H1 (cell line): ENCODE measurements around the gene UGT2B11. TPM values are rescaled to one million over a fixed set of nuclear protein-coding genes. Genes with fewer than 3 reads are reported as not detected.

ENCODE experiments used
- CTCF ChIA-PET: fragments of 300-600 bp; sonication (Branson Sonifier 250); formaldehyde crosslinking; loops from one replicate; lab custom pipeline; 2021; ENCODE audit not compliant: partially characterized antibody; lab: Charles Lee
- POLR2A ChIA-PET: fragments of 300-600 bp; sonication (Branson Sonifier 250); formaldehyde crosslinking; loops from one replicate; lab custom pipeline; 2021; ENCODE audit warnings: inconsistent platforms; ENCODE audit not compliant: partially characterized antibody; lab: Charles Lee
- DNase-seq, 2 experiments: peaks; one replicate each; pipeline versions ENCODE4 v3.0.0 to v3.0.0-alpha.2; 2010 to 2022; ENCODE audit warnings: low spot score in 2 of 2, low read depth in 1 of 2, mixed read lengths in 1 of 2
- FAIRE-seq: peaks from 2 replicates; lab custom pipeline; 2011; peaks lifted over from hg19 to GRCh38; lab: Jason Lieb, UNC
- H2AFZ ChIP-seq: 2 replicates; pipeline ENCODE4 v1.8.1; 2012; ENCODE audit warnings: low read length, inconsistent platforms
- H2AK5ac ChIP-seq: 2 replicates; pipeline ENCODE4 v1.6.1; 2013; ENCODE audit warnings: low read depth, low read length
- H2BK120ac ChIP-seq: replicated peaks from 2 replicates; pipeline ENCODE3; 2013; ENCODE audit warnings: low read depth, low read length, inconsistent platforms
- H2BK12ac ChIP-seq: 2 replicates; pipeline ENCODE4 v1.6.1; 2013; ENCODE audit warnings: low read depth, low read length
- H2BK15ac ChIP-seq: 2 replicates; pipeline ENCODE4 v1.6.1; 2013; ENCODE audit warnings: low read length
- H2BK20ac ChIP-seq: 2 replicates; pipeline ENCODE4 v1.6.1; 2013; ENCODE audit warnings: low read length
- H2BK5ac ChIP-seq: 2 replicates; pipeline ENCODE4 v1.6.1; 2013; ENCODE audit warnings: low read depth, low read length
- H3K14ac ChIP-seq: 2 replicates; pipeline ENCODE4 v1.6.1; 2013; ENCODE audit warnings: inconsistent platforms; ENCODE audit not compliant: insufficient read length
- H3K18ac ChIP-seq: 2 replicates; pipeline ENCODE4 v1.6.1; 2013; ENCODE audit warnings: low read length; ENCODE audit errors: extremely low read depth
- H3K23ac ChIP-seq: 2 replicates; pipeline ENCODE4 v1.6.1; 2013; ENCODE audit warnings: inconsistent platforms; ENCODE audit not compliant: insufficient read length
- H3K23me2 ChIP-seq: 2 replicates; pipeline ENCODE4 v1.6.1; 2013; ENCODE audit warnings: low read depth, low read length
- H3K27ac ChIP-seq: 2 replicates; pipeline ENCODE4 v1.6.1; 2011; ENCODE audit warnings: low read depth, low read length, inconsistent platforms
- H3K27me3 ChIP-seq, 4 experiments: replicated peaks in 1 of 4; 1 replicate in 1 of 4; 2 replicates in 3 of 4; pipeline versions ENCODE4 v1.6.1 to v1.8.1; 2011 to 2013; ENCODE audit warnings: low read length in 3 of 4, mild to moderate bottlenecking in 3 of 4, inconsistent platforms in 2 of 4, mixed read lengths in 2 of 4, moderate library complexity in 1 of 4; ENCODE audit not compliant: control insufficient read depth in 3 of 4, insufficient read depth in 3 of 4; ENCODE audit errors: extremely low read depth in 1 of 4
- H3K36me3 ChIP-seq, 4 experiments: 2 replicates each; pipeline versions ENCODE4 v1.6.1 to v1.8.1; 2011 to 2013; ENCODE audit warnings: mild to moderate bottlenecking in 4 of 4, low read length in 3 of 4, moderate library complexity in 2 of 4, control low read depth in 1 of 4, inconsistent platforms in 1 of 4; ENCODE audit not compliant: insufficient read depth in 4 of 4, control insufficient read depth in 2 of 4
- H3K4ac ChIP-seq: replicated peaks from 2 replicates; pipeline ENCODE3; 2013; ENCODE audit warnings: low read length, low read depth, mixed read lengths, inconsistent platforms; ENCODE audit not compliant: insufficient read length
- H3K4me1 ChIP-seq, 4 experiments: replicated peaks in 1 of 4; 1 replicate in 1 of 4; 2 replicates in 3 of 4; pipeline versions ENCODE4 v1.6.1 to v1.8.1; 2011 to 2013; ENCODE audit warnings: low read length in 3 of 4, inconsistent platforms in 2 of 4, mixed read lengths in 1 of 4; ENCODE audit not compliant: insufficient read depth in 4 of 4, control insufficient read depth in 3 of 4
- H3K4me2 ChIP-seq, 2 experiments: 2 replicates each; pipeline versions ENCODE4 v1.6.1 to v1.8.1; 2011 to 2013; ENCODE audit warnings: low read depth in 2 of 2, low read length in 2 of 2, control low read depth in 1 of 2, inconsistent platforms in 1 of 2, mild to moderate bottlenecking in 1 of 2; ENCODE audit not compliant: insufficient read depth in 1 of 2
- H3K4me3 ChIP-seq, 4 experiments: fragments of 200-600, 300-600 bp in 1 of 4; sonication (generic), shearing (Covaris generic), sonication (Bioruptor Twin) in 1 of 4; 2 replicates each; pipeline versions ENCODE4 v1.5.1 to v1.8.1; 2011 to 2016; ENCODE audit warnings: low read length in 4 of 4, low read depth in 3 of 4, control low read depth in 2 of 4, inconsistent platforms in 2 of 4, mild to moderate bottlenecking in 2 of 4, mixed read lengths in 1 of 4, moderate library complexity in 1 of 4; ENCODE audit not compliant: insufficient read depth in 2 of 4; ENCODE audit errors: extremely low read depth in 1 of 4
- H3K56ac ChIP-seq: replicated peaks from 2 replicates; pipeline ENCODE3; 2013; ENCODE audit warnings: low read depth, mild to moderate bottlenecking, mixed read lengths, low read length, inconsistent platforms; ENCODE audit not compliant: insufficient read length
- H3K79me1 ChIP-seq: 2 replicates; pipeline ENCODE4 v1.6.1; 2013; ENCODE audit warnings: low read depth, low read length, control low read depth
- H3K79me2 ChIP-seq, 2 experiments: 2 replicates each; pipeline versions ENCODE4 v1.6.1 to v1.8.1; 2012 to 2013; ENCODE audit warnings: low read length in 2 of 2, mild to moderate bottlenecking in 2 of 2, inconsistent platforms in 1 of 2; ENCODE audit not compliant: insufficient read depth in 2 of 2, control insufficient read depth in 1 of 2
- H3K9ac ChIP-seq, 4 experiments: replicated peaks in 1 of 4; 1 replicate in 1 of 4; 2 replicates in 3 of 4; pipeline versions ENCODE4 v1.6.1 to v1.8.1; 2011 to 2013; ENCODE audit warnings: low read depth in 3 of 4, low read length in 3 of 4, control low read depth in 2 of 4, mild to moderate bottlenecking in 2 of 4, moderate library complexity in 2 of 4, inconsistent platforms in 1 of 4; ENCODE audit errors: extremely low read depth in 1 of 4
- H3K9me3 ChIP-seq, 2 experiments: 2 replicates each; pipeline versions ENCODE4 v1.6.1 to v1.8.1; 2012 to 2013; ENCODE audit warnings: mild to moderate bottlenecking in 2 of 2, moderate library complexity in 2 of 2, control low read depth in 1 of 2, inconsistent platforms in 1 of 2, low read depth in 1 of 2, low read length in 1 of 2, mixed read lengths in 1 of 2; ENCODE audit not compliant: insufficient read depth in 2 of 2
- H4K20me1 ChIP-seq, 2 experiments: replicated peaks in 1 of 2; 2 replicates each; pipeline versions ENCODE3 to v1.8.1; 2011 to 2013; ENCODE audit warnings: inconsistent platforms in 2 of 2, low read length in 2 of 2, mild to moderate bottlenecking in 1 of 2; ENCODE audit not compliant: insufficient read depth in 2 of 2, control insufficient read depth in 1 of 2
- H4K5ac ChIP-seq: 2 replicates; pipeline ENCODE4 v1.6.1; 2013; ENCODE audit warnings: low read length, low read depth, mixed read lengths, inconsistent platforms; ENCODE audit not compliant: insufficient read length
- H4K8ac ChIP-seq: 2 replicates; pipeline ENCODE4 v1.8.0; 2013; ENCODE audit warnings: mild to moderate bottlenecking, moderate library complexity, low read length, inconsistent platforms; ENCODE audit not compliant: insufficient read depth; ENCODE audit errors: extremely low read depth
- H4K91ac ChIP-seq: replicated peaks from 2 replicates; pipeline ENCODE3; 2013; ENCODE audit warnings: low read length, mixed read lengths, inconsistent platforms; ENCODE audit not compliant: insufficient read length
- BACH1 ChIP-seq: IDR thresholded peaks from 2 replicates; pipeline ENCODE4 v1.6.1; 2012; ENCODE audit warnings: low read length, improper control_type of control experiment
- GABPA ChIP-seq: IDR thresholded peaks from 2 replicates; pipeline ENCODE4 v1.6.1; 2011; ENCODE audit warnings: mild to moderate bottlenecking, low read length, moderate library complexity, borderline replicate concordance; ENCODE audit not compliant: insufficient read depth
- JUND ChIP-seq: IDR thresholded peaks from 2 replicates; pipeline ENCODE4 v1.6.1; 2011; ENCODE audit warnings: mild to moderate bottlenecking, improper control_type of control experiment, low read length
- SRF ChIP-seq: IDR thresholded peaks from 2 replicates; pipeline ENCODE4 v1.6.1; 2011; ENCODE audit warnings: mild to moderate bottlenecking, low read depth, low read length, moderate library complexity
- TAF7 ChIP-seq: optimal IDR thresholded peaks from 2 replicates; pipeline ENCODE3; 2011; ENCODE audit warnings: low read depth, mild to moderate bottlenecking, inconsistent platforms, low read length, moderate library complexity, borderline replicate concordance
- TEAD4 ChIP-seq: IDR thresholded peaks from 2 replicates; pipeline ENCODE4 v1.6.1; 2012; ENCODE audit warnings: low read depth, low read length, inconsistent platforms, mixed read lengths
- WGBS, 2 experiments: shearing (Covaris generic) in 1 of 2; methylation state at CpG; one replicate each; pipeline versions ENCODE4 v1.1.6 to v1.1.7; 2013 to 2015; ENCODE audit warnings: low lambda C conversion rate in 2 of 2, mixed read lengths in 2 of 2, inconsistent platforms in 1 of 2, low coverage in 1 of 2, missing lambda C conversion rate in 1 of 2; ENCODE audit not compliant: insufficient replicate concordance in 2 of 2, insufficient coverage in 1 of 2, insufficient read length in 1 of 2; ENCODE audit errors: extremely low coverage in 1 of 2, missing lambda C conversion rate in 1 of 2; 5-methylcytosine and 5-hydroxymethylcytosine counted together
- polyA plus RNA-seq, 7 experiments: library from polyadenylated mRNA; depleted of rRNA in 3 of 7; stranded (reverse) in 5 of 7; unstranded in 2 of 7; fragments of >200 nt in 5 of 7; fragments of 200-250 nt in 2 of 7; gene quantifications; 1 replicate in 5 of 7; 2 replicates in 1 of 7; 4 replicates in 1 of 7; pipeline versions ENCODE4 v1.2.1 to v1.2.3, GENCODE V29; 2011 to 2013; ENCODE audit warnings: missing spikeins in 2 of 7, mixed read lengths in 2 of 7
- total RNA-seq: library from RNA; stranded (reverse); fragmentation: NEBNext Ultra II Directional; extraction: Animal tissue kit (Norgen Biotek cat#: 25700); gene quantifications from 2 replicates; pipeline ENCODE4 v1.2.1, GENCODE V29; 2021
- TF ChIP-seq, protein P1 (sequence below): IDR thresholded peaks from 2 replicates; pipeline ENCODE4 v1.6.1; 2011; ENCODE audit warnings: low read depth, mild to moderate bottlenecking, low read length; ENCODE audit not compliant: insufficient read depth
- TF ChIP-seq, protein P2 (sequence below): IDR thresholded peaks from 2 replicates; pipeline ENCODE4 v1.6.1; 2012; ENCODE audit warnings: inconsistent platforms

Gene UGT2B11
- total and polyA plus RNA-seq, 2 of the 8 experiments (the other 6 are each of a cell fraction or from before 2014, with no cell fraction given), result not detected

DNA sequence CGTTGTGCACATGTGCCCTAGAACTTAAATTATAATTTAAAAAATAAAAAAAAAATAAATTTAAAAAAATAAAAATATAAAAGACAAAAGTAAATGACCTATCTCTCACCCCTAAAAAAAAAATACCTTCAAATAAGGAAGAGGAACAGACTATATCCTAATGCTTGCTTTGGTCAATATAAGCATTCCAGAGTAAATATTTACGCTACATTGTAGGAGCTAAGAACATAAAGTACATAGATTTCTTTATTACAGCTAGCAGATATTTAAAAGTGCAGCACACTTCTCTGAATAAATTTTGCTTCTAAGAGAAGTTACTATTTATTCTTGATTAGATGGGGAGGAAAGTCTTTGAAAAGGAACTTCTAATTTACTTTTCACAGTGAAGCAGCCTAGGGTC, 24.5 kb upstream of the UGT2B11 start:
- no peak overlapping the region for H3K14ac ChIP-seq
- no peaks in the 10 kb centered on the region for H3K23me2 ChIP-seq
- H2AFZ ChIP-seq, result no peak overlapping the region
- POLR2A ChIA-PET, result no interaction called here
- FAIRE-seq, result no peak
- no peak overlapping the region for H2BK15ac ChIP-seq
- no peak overlapping the region for H2AK5ac ChIP-seq
- no peak overlapping the region for H4K91ac ChIP-seq
- no peaks in the 10 kb centered on the region for H3K4me1 ChIP-seq
- no peak overlapping the region for H3K23ac ChIP-seq
- H3K27me3 ChIP-seq, result no peaks in the 10 kb centered on the region
- H2BK20ac ChIP-seq, result no peak overlapping the region
- no peak overlapping the region for H4K5ac ChIP-seq
- no peak overlapping the region for H2BK5ac ChIP-seq
- CTCF ChIA-PET, result interaction anchor here (0.7 kb wide), 1 partner anchor 24 kb away, joined by 3 read pairs; no protein-coding TSS in a partner anchor
- H2BK12ac ChIP-seq, result no peak overlapping the region
- H3K56ac ChIP-seq, result no peak overlapping the region
- H3K4me3 ChIP-seq, result no peak overlapping the region
- no peaks in the 10 kb centered on the region for H3K36me3 ChIP-seq
- H3K27ac ChIP-seq, result no peak overlapping the region
- no peaks in the 10 kb centered on the region for H3K9me3 ChIP-seq
- H4K8ac ChIP-seq, result no peak overlapping the region
- no peak overlapping the region for H3K4me2 ChIP-seq
- H3K79me2 ChIP-seq, result no peaks in the 10 kb centered on the region
- H4K20me1 ChIP-seq, result no peaks in the 10 kb centered on the region
- no peak for DNase-seq
- H2BK120ac ChIP-seq, result no peak overlapping the region
- no peak overlapping the region for H3K4ac ChIP-seq
- H3K79me1 ChIP-seq, result no peaks in the 10 kb centered on the region
- H3K9ac ChIP-seq, result no peak overlapping the region
- H3K18ac ChIP-seq, result no peak overlapping the region
- 87% methylated on average over 2 of the region's 2 CpGs; no CpG with 5 or more reads in 1 of the 2 experiments for whole genome bisulfite sequencing, 2 experiments
- TF ChIP-seq BACH1, result no peak
- TF ChIP-seq SRF, result no peak
- TF ChIP-seq TEAD4, result no peak
- no peak for TF ChIP-seq JUND
- TF ChIP-seq TAF7, result no peak
- no peak for TF ChIP-seq GABPA
- TF ChIP-seq, protein P1, sequence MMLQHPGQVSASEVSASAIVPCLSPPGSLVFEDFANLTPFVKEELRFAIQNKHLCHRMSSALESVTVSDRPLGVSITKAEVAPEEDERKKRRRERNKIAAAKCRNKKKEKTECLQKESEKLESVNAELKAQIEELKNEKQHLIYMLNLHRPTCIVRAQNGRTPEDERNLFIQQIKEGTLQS, result no peak
- TF ChIP-seq, protein P2, sequence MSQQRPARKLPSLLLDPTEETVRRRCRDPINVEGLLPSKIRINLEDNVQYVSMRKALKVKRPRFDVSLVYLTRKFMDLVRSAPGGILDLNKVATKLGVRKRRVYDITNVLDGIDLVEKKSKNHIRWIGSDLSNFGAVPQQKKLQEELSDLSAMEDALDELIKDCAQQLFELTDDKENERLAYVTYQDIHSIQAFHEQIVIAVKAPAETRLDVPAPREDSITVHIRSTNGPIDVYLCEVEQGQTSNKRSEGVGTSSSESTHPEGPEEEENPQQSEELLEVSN, result no peak
